ENCODE measurements around the gene LIPN. TPM values are rescaled to one million over a fixed set of nuclear protein-coding genes. Genes with fewer than 3 reads are reported as not detected.

The LIPN gene
- total and polyA plus RNA-seq, 2 of the 8 experiments (the other 6 are each of a cell fraction or from before 2014, with no cell fraction given) = not detected

GRCh38 chr10:88731296-88731695, 28.5 kb upstream of the LIPN start:
- 66% methylated on average over 6 of the region's 6 CpGs; no CpG with 5 or more reads in 1 of the 2 experiments for WGBS, 2 experiments (ENCODE audit: extremely low coverage in 1 of 2, insufficient coverage in 1 of 2, insufficient read length in 1 of 2, insufficient replicate concordance in 2 of 2, low coverage in 1 of 2, low lambda C conversion rate in 2 of 2, missing lambda C conversion rate in 1 of 2)
- Histone ChIP-seq H3K79me1 (ENCODE audit: low read depth, low read length) (no peaks in the 10 kb centered on the region), H3K27ac (ENCODE audit: low read depth, low read length) (no peak overlapping the region), H3K4ac (replicated peaks; ENCODE audit: insufficient read length, low read depth, low read length) (no peak overlapping the region), H2BK12ac (ENCODE audit: low read depth, low read length) (no peak overlapping the region), H2BK5ac (ENCODE audit: low read depth, low read length) (no peak overlapping the region), H3K36me3 (ENCODE audit: control insufficient read depth in 2 of 4, insufficient read depth in 4 of 4, low read length in 3 of 4) (no peaks in the 10 kb centered on the region), H3K4me1 (replicated peaks in 1 of 4; ENCODE audit: control insufficient read depth in 3 of 4, insufficient read depth in 4 of 4, low read length in 3 of 4) (peaks cover 0 to 6% (median 2%) of the 10 kb centered on the region in 4 experiments; a peak in 3 of 7 replicates), H2AK5ac (ENCODE audit: low read depth, low read length) (no peak overlapping the region), H3K23me2 (ENCODE audit: low read depth, low read length) (no peaks in the 10 kb centered on the region), H3K14ac (ENCODE audit: insufficient read length) (no peak overlapping the region), H3K9me3 (ENCODE audit: insufficient read depth in 2 of 2, low read depth in 1 of 2, low read length in 1 of 2) (no peaks in the 10 kb centered on the region), H3K56ac (replicated peaks; ENCODE audit: insufficient read length, low read depth, low read length) (no peak overlapping the region), H3K79me2 (ENCODE audit: control insufficient read depth in 1 of 2, insufficient read depth in 2 of 2, low read length in 2 of 2) (no peaks in the 10 kb centered on the region), H3K9ac (replicated peaks in 1 of 4; ENCODE audit: extremely low read depth in 1 of 4, low read depth in 3 of 4, low read length in 3 of 4) (no peak overlapping the region), H3K23ac (ENCODE audit: insufficient read length) (no peak overlapping the region), H3K4me3 (ENCODE audit: extremely low read depth in 1 of 4, insufficient read depth in 2 of 4, low read depth in 3 of 4, low read length in 4 of 4) (no peak overlapping the region), H2BK120ac (replicated peaks; ENCODE audit: low read depth, low read length) (no peak overlapping the region), H3K27me3 (replicated peaks in 1 of 4; ENCODE audit: control insufficient read depth in 3 of 4, extremely low read depth in 1 of 4, insufficient read depth in 3 of 4, low read length in 3 of 4) (peaks cover 0 to 3% (median 0%) of the 10 kb centered on the region in 4 experiments; a peak in 2 of 7 replicates), H4K20me1 (replicated peaks in 1 of 2; ENCODE audit: control insufficient read depth in 1 of 2, insufficient read depth in 2 of 2, low read length in 2 of 2) (no peaks in the 10 kb centered on the region), H3K18ac (ENCODE audit: extremely low read depth, low read length) (no peak overlapping the region), H2AFZ (ENCODE audit: low read length) (no peak overlapping the region), H4K91ac (replicated peaks; ENCODE audit: insufficient read length, low read length) (no peak overlapping the region), H2BK15ac (ENCODE audit: low read length) (no peak overlapping the region), H4K8ac (ENCODE audit: extremely low read depth, insufficient read depth, low read length) (no peak overlapping the region), H4K5ac (ENCODE audit: insufficient read length, low read depth, low read length) (no peak overlapping the region), H3K4me2 (ENCODE audit: insufficient read depth in 1 of 2, low read depth in 2 of 2, low read length in 2 of 2) (no peak overlapping the region; a peak in 1 of 4 replicates), H2BK20ac (ENCODE audit: low read length) (no peak overlapping the region)
- ChIA-PET CTCF (ENCODE audit: partially characterized antibody) (interaction anchor here (1.2 to 7.5 kb wide), 6 partner anchors 14 to 201 kb away, joined by 3 to 95 read pairs (median 6); no protein-coding TSS in a partner anchor), POLR2A (ENCODE audit: partially characterized antibody) (no interaction called here)
- FAIRE-seq (no peak), DNase-seq (ENCODE audit: low read depth in 1 of 2, low spot score in 2 of 2) (no peak)
- no peak for TF ChIP-seq CREB1 (IDR thresholded peaks at IDR 0.05)
- no peak for TF ChIP-seq KDM5A (IDR thresholded peaks at IDR 0.05; ENCODE audit: low read length)
- TF ChIP-seq TCF12 (IDR thresholded peaks at IDR 0.05; ENCODE audit: low read depth, low read length) = no peak
- no peak for TF ChIP-seq CBX8 (IDR thresholded peaks at IDR 0.05; ENCODE audit: borderline replicate concordance, low read depth, low read length)
- no peak for TF ChIP-seq SP2 (IDR thresholded peaks at IDR 0.05; ENCODE audit: low read length)
- no peak for TF ChIP-seq SRF (IDR thresholded peaks at IDR 0.05; ENCODE audit: low read depth, low read length)
- TF ChIP-seq RXRA (IDR thresholded peaks at IDR 0.05; ENCODE audit: insufficient read depth, low read depth, low read length) = no peak
